ENCODE results near the gene PTPRZ1. TPM values are rescaled to one million over a fixed set of nuclear protein-coding genes. Genes with fewer than 3 reads are reported as not detected.

The PTPRZ1 gene
- total RNA-seq, 1 experiment from 2014 or later: 105 TPM

GRCh38 chr7:122010116-122010515, 137.2 kb downstream of the PTPRZ1 start (continued):
- no peak for TF ChIP-seq PRDM15 (CRISPR knock-in tag; IDR thresholded peaks at IDR 0.05)

- H3K27me3 Mint-ChIP-seq (ENCODE audit: low read depth): no peaks in the 10 kb centered on the region
- no peaks in the 10 kb centered on the region for H3K9me3 Mint-ChIP-seq
- no peak overlapping the region for H3K27ac Mint-ChIP-seq
- CTCF ChIA-PET: no interaction called here
- POLR2A ChIA-PET: no interaction called here
- TF ChIP-seq GRHL2 (CRISPR knock-in tag; IDR thresholded peaks at IDR 0.05; ENCODE audit: insufficient replicate concordance, severe bottlenecking) (no peak), KAT7 (CRISPR knock-in tag; IDR thresholded peaks at IDR 0.05; ENCODE audit: borderline replicate concordance) (no peak), FOXK1 (CRISPR knock-in tag; IDR thresholded peaks at IDR 0.05) (no peak), NR3C1 (CRISPR knock-in tag; conservative IDR thresholded peaks at IDR 0.05; ENCODE audit: low read depth) (no peak), E2F4 (CRISPR knock-in tag; IDR thresholded peaks at IDR 0.05; ENCODE audit: borderline replicate concordance, low read depth) (no peak), ZNF532 (CRISPR knock-in tag; IDR thresholded peaks at IDR 0.05; ENCODE audit: borderline replicate concordance) (no peak), ZNF416 (CRISPR knock-in tag; IDR thresholded peaks at IDR 0.05) (no peak), ZNF232 (CRISPR knock-in tag; IDR thresholded peaks at IDR 0.05) (no peak), HMGXB4 (CRISPR knock-in tag; IDR thresholded peaks at IDR 0.05) (no peak), USF1 (CRISPR knock-in tag; IDR thresholded peaks at IDR 0.05) (no peak), IRF2 (CRISPR knock-in tag; IDR thresholded peaks at IDR 0.05; ENCODE audit: borderline replicate concordance, low read depth) (no peak), ZNF423 (CRISPR knock-in tag; IDR thresholded peaks at IDR 0.05) (no peak), TEAD1 (CRISPR knock-in tag; IDR thresholded peaks at IDR 0.05) (no peak), ZNF219 (CRISPR knock-in tag; IDR thresholded peaks at IDR 0.05; ENCODE audit: borderline replicate concordance) (no peak), STAT6 (CRISPR knock-in tag; conservative IDR thresholded peaks at IDR 0.05; ENCODE audit: low read depth) (no peak)
- peaks cover 40% of the 10 kb centered on the region for H3K36me3 Mint-ChIP-seq
- no peaks in the 10 kb centered on the region for H3K4me1 Mint-ChIP-seq
- ATAC-seq (no peak), DNase-seq (ENCODE audit: low spot score) (no peak)
- H3K4me3 Mint-ChIP-seq: no peak overlapping the region
Observed at GRCh38 chr7:122013065-122013464, 140.1 kb downstream of the PTPRZ1 start.

All from WTC11 (cell line).